Fibroblast of lung (primary cell): ENCODE data around the gene AREL1. TPM values are rescaled to one million over a fixed set of nuclear protein-coding genes. Genes with fewer than 3 reads are reported as not detected.

ENCODE experiments used
- DNase-seq, 2 donors: peaks; one replicate each; pipeline versions ENCODE4 v3.0.0 to v3.0.0-alpha.2; 2010; ENCODE audit warnings: low read depth in 2 of 2
- H2AFZ ChIP-seq: 2 replicates; pipeline ENCODE4 v1.5.1; 2012; ENCODE audit warnings: low read length, control low read depth, inconsistent platforms
- H3K27ac ChIP-seq: 2 replicates; pipeline ENCODE4 v1.5.1; 2011; ENCODE audit warnings: low read length, control low read depth; ENCODE audit not compliant: insufficient read depth
- H3K27me3 ChIP-seq: 2 replicates; pipeline ENCODE4 v1.5.1; 2011; ENCODE audit warnings: mild to moderate bottlenecking, low read length; ENCODE audit not compliant: control insufficient read depth, insufficient read depth
- H3K36me3 ChIP-seq: 2 replicates; pipeline ENCODE4 v1.5.1; 2011; ENCODE audit warnings: low read length; ENCODE audit not compliant: control insufficient read depth, insufficient read depth
- H3K4me1 ChIP-seq: 2 replicates; pipeline ENCODE4 v1.5.1; 2011; ENCODE audit warnings: low read length; ENCODE audit not compliant: control insufficient read depth, insufficient read depth; ENCODE audit errors: extremely low read depth
- H3K4me2 ChIP-seq: 2 replicates; pipeline ENCODE4 v1.5.1; 2011; ENCODE audit warnings: low read length, control low read depth; ENCODE audit not compliant: insufficient read depth; ENCODE audit errors: extremely low read depth
- H3K4me3 ChIP-seq, 4 experiments: fragments of 200-600 bp in 1 of 4; sonication (generic) in 1 of 4; replicated peaks in 1 of 4; 2 replicates each; pipeline ENCODE4 v1.5.1; 2011 to 2016; ENCODE audit warnings: low read length in 4 of 4, low read depth in 3 of 4, mild to moderate bottlenecking in 3 of 4, control low read depth in 2 of 4, inconsistent platforms in 1 of 4, mixed read lengths in 1 of 4; ENCODE audit not compliant: insufficient read depth in 1 of 4; ENCODE audit errors: control extremely low read depth in 1 of 4
- H3K79me2 ChIP-seq: 2 replicates; pipeline ENCODE4 v1.5.1; 2012; ENCODE audit warnings: mild to moderate bottlenecking, low read length, inconsistent platforms; ENCODE audit not compliant: control insufficient read depth, insufficient read depth
- H3K9ac ChIP-seq: 2 replicates; pipeline ENCODE4 v1.5.1; 2011; ENCODE audit warnings: mild to moderate bottlenecking, low read length, control low read depth; ENCODE audit not compliant: insufficient read depth
- H3K9me3 ChIP-seq: 2 replicates; pipeline ENCODE4 v1.5.1; 2012; ENCODE audit warnings: low read depth, low read length; ENCODE audit not compliant: control insufficient read depth, insufficient read depth
- H4K20me1 ChIP-seq: 2 replicates; pipeline ENCODE4 v1.5.1; 2011; ENCODE audit warnings: low read length; ENCODE audit not compliant: control insufficient read depth, insufficient read depth; ENCODE audit errors: extremely low read depth
- EZH2 ChIP-seq: IDR thresholded peaks from 2 replicates; pipeline ENCODE4 v1.5.1; 2012; ENCODE audit warnings: low read length, control low read depth, mild to moderate bottlenecking; ENCODE audit errors: missing control alignments
- polyA plus RNA-seq, 2 donors: library from polyadenylated mRNA; depleted of rRNA in 1 of 2; stranded (reverse) in 1 of 2; unstranded in 1 of 2; fragments of >200 nt; gene quantifications; 2 replicates each; pipeline ENCODE4 v1.2.1, GENCODE V29; 2011 to 2012; ENCODE audit warnings: missing spikeins in 1 of 2
- total RNA-seq: library from RNA; depleted of rRNA; stranded (reverse); fragments of >200 nt; gene quantifications from 2 replicates; pipeline ENCODE4 v1.2.1, GENCODE V29; 2014
- TF ChIP-seq, protein P1 (sequence below), 2 donors: IDR thresholded peaks in 1 of 2; conservative IDR thresholded peaks in 1 of 2; 1 replicate in 1 of 2; 2 replicates in 1 of 2; pipeline ENCODE4 v1.5.1; 2011 to 2012; ENCODE audit warnings: low read length in 2 of 2, control low read depth in 1 of 2, inconsistent platforms in 1 of 2, low read depth in 1 of 2, mild to moderate bottlenecking in 1 of 2

AREL1 gene
- total and polyA plus RNA-seq, 2 donors (not counting 1 experiment from before 2014, with no cell fraction given) = 28.2 to 36.5 TPM

DNA sequence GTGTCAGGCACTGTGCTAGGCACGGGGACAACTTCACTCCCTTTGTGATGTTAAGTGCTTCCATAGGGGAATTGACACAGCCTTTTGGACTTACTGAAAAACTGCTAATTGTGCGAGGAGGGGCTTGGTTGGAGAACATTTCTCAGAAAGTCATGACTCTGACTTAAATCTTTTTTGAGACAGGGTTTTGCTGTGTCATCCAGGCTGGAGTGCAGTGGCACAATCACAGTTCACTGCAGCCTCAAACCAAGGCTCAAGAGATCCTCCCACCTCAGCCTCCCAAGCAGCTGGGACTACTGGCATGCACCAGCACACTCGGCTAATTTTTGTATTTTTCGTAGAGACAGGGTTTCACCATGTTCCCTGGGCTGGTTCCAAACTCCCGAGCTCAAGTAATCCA, 90.6 kb downstream of the AREL1 start:
- Histone ChIP-seq H2AFZ (no peak overlapping the region), H3K4me2 (no peak overlapping the region), H3K9ac (no peak overlapping the region), H3K4me3 (no peak overlapping the region), H4K20me1 (no peaks in the 10 kb centered on the region), H3K36me3 (no peaks in the 10 kb centered on the region), H3K27ac (no peak overlapping the region), H3K27me3 (no peaks in the 10 kb centered on the region), H3K4me1 (peaks cover 30% of the 10 kb centered on the region), H3K79me2 (no peaks in the 10 kb centered on the region), H3K9me3 (no peaks in the 10 kb centered on the region)
- no peak for DNase-seq
- no peak for TF ChIP-seq EZH2
- TF ChIP-seq, protein P1, sequence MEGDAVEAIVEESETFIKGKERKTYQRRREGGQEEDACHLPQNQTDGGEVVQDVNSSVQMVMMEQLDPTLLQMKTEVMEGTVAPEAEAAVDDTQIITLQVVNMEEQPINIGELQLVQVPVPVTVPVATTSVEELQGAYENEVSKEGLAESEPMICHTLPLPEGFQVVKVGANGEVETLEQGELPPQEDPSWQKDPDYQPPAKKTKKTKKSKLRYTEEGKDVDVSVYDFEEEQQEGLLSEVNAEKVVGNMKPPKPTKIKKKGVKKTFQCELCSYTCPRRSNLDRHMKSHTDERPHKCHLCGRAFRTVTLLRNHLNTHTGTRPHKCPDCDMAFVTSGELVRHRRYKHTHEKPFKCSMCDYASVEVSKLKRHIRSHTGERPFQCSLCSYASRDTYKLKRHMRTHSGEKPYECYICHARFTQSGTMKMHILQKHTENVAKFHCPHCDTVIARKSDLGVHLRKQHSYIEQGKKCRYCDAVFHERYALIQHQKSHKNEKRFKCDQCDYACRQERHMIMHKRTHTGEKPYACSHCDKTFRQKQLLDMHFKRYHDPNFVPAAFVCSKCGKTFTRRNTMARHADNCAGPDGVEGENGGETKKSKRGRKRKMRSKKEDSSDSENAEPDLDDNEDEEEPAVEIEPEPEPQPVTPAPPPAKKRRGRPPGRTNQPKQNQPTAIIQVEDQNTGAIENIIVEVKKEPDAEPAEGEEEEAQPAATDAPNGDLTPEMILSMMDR (conservative IDR thresholded peaks at IDR 0.05 in 1 of 2, IDR thresholded peaks at IDR 0.05 in 1 of 2; ENCODE audit: low read depth in 1 of 2, low read length in 2 of 2) = no peak

- no peak overlapping the region for H3K27ac ChIP-seq
- H3K79me2 ChIP-seq = no peaks in the 10 kb centered on the region
- H2AFZ ChIP-seq = no peak overlapping the region
- no peak overlapping the region for H3K4me2 ChIP-seq
- H3K9ac ChIP-seq = no peak overlapping the region
- no peak for DNase-seq
- no peaks in the 10 kb centered on the region for H3K36me3 ChIP-seq
- H3K4me3 ChIP-seq = no peak overlapping the region
- TF ChIP-seq, protein P1 (conservative IDR thresholded peaks at IDR 0.05 in 1 of 2, IDR thresholded peaks at IDR 0.05 in 1 of 2; ENCODE audit: low read depth in 1 of 2, low read length in 2 of 2) = no peak
- TF ChIP-seq EZH2 = no peak
- H3K9me3 ChIP-seq = no peaks in the 10 kb centered on the region
- H4K20me1 ChIP-seq = no peaks in the 10 kb centered on the region
- peaks cover 36% of the 10 kb centered on the region for H3K4me1 ChIP-seq
- no peaks in the 10 kb centered on the region for H3K27me3 ChIP-seq
Measured at GRCh38 chr14:74621556-74621955, 91.3 kb downstream of the AREL1 start.

DNA sequence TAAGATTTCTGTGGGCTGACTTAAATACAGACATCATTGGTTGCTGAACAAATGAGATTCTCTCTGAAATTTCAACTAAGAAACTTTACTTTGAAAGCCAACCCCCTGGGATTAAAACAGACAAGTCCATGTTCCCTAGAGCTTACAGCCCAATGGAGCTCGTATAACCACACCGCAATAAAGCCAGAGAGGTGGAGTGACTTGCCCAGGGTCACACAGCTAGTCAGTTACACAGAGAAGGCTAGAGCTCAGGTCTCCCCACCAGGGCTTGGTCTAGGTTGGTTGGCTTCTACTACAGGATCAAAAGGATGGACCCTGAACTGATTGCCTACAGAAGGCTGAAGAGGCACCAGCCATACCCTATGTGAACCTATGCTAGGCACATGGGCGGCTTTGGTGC, 92.0 kb downstream of the AREL1 start:
- no peak overlapping the region for H2AFZ ChIP-seq
- no peak overlapping the region for H3K27ac ChIP-seq
- H3K9ac ChIP-seq = no peak overlapping the region
- no peaks in the 10 kb centered on the region for H3K36me3 ChIP-seq
- H3K4me1 ChIP-seq = peaks cover 41% of the 10 kb centered on the region
- no peak overlapping the region for H3K4me2 ChIP-seq
- no peaks in the 10 kb centered on the region for H3K27me3 ChIP-seq
- no peak overlapping the region for H3K4me3 ChIP-seq
- DNase-seq = no peak
- TF ChIP-seq, protein P1 (conservative IDR thresholded peaks at IDR 0.05 in 1 of 2, IDR thresholded peaks at IDR 0.05 in 1 of 2; ENCODE audit: low read depth in 1 of 2, low read length in 2 of 2) = no peak
- no peak for TF ChIP-seq EZH2
- no peaks in the 10 kb centered on the region for H3K79me2 ChIP-seq
- H3K9me3 ChIP-seq = no peaks in the 10 kb centered on the region
- no peaks in the 10 kb centered on the region for H4K20me1 ChIP-seq
